RWPE1 (cell line): ENCODE measurements around the gene SPESP1.

Source experiments
- CTCF ChIA-PET: fragments of 350-600 bp; sonication (Branson Sonifier 250); formaldehyde crosslinking; extraction: SDS; loops from one replicate; lab custom pipeline; 2021; lab: Yijun Ruan, JAX
- POLR2A ChIA-PET: fragments of 400-600 bp; formaldehyde crosslinking; extraction: SDS; loops from one replicate; lab custom pipeline; 2020; ENCODE audit warnings: antibody characterized with exemption; ENCODE audit not compliant: low non-redundant PET; lab: Yijun Ruan, JAX
- DNase-seq: peaks from one replicate; pipeline ENCODE4 v3.0.0; 2012; ENCODE audit warnings: low spot score
- H3K27ac ChIP-seq: fragments of 450-650 bp; 2 replicates; pipeline ENCODE4 v1.5.1; 2017
- CTCF ChIP-seq: fragments of 450-650 bp; conservative IDR thresholded peaks from 2 replicates; pipeline ENCODE4 v1.5.1; 2017; ENCODE audit warnings: low read depth, mild to moderate bottlenecking

Gene SPESP1

GRCh38 chr15:68980786-68981185, 50.5 kb downstream of the SPESP1 start:
- CTCF ChIA-PET, result no interaction called here
- POLR2A ChIA-PET, result no interaction called here
- TF ChIP-seq CTCF, result no peak
- no peak overlapping the region for H3K27ac ChIP-seq
- no peak for DNase-seq

GRCh38 chr15:68981941-68982340, 51.6 kb downstream of the SPESP1 start:
- CTCF ChIA-PET, result no interaction called here
- no peak for TF ChIP-seq CTCF
- POLR2A ChIA-PET, result no interaction called here
- H3K27ac ChIP-seq, result no peak overlapping the region
- no peak for DNase-seq

GRCh38 chr15:68982976-68983563, 52.7 kb downstream of the SPESP1 start:
- DNase-seq, result no peak
- no peak for TF ChIP-seq CTCF
- CTCF ChIA-PET, result no interaction called here
- H3K27ac ChIP-seq, result no peak overlapping the region
- POLR2A ChIA-PET, result no interaction called here

GRCh38 chr15:68983961-68984481, 53.7 kb downstream of the SPESP1 start:
- POLR2A ChIA-PET, result no interaction called here
- DNase-seq, result no peak

GRCh38 chr15:68984586-68984985, 54.3 kb downstream of the SPESP1 start:
- no peak overlapping the region for H3K27ac ChIP-seq
- no peak for TF ChIP-seq CTCF
- ChIA-PET POLR2A (no interaction called here), CTCF (no interaction called here)
- no peak for DNase-seq

More at GRCh38 chr15:68983961-68984481, 53.7 kb downstream of the SPESP1 start:
- no peak for TF ChIP-seq CTCF
- CTCF ChIA-PET, result no interaction called here
- no peak overlapping the region for H3K27ac ChIP-seq

GRCh38 chr15:68985361-68985891, 55.1 kb downstream of the SPESP1 start:
- H3K27ac ChIP-seq, result no peak overlapping the region
- ChIA-PET POLR2A (no interaction called here), CTCF (no interaction called here)
- TF ChIP-seq CTCF, result no peak
- DNase-seq, result no peak
